Endothelial cell of umbilical vein (primary cell): Measurements from ENCODE around the gene SUGCT. TPM values are rescaled to one million over a fixed set of nuclear protein-coding genes. Genes with fewer than 3 reads are reported as not detected.

ENCODE experiments used
- BruUV-seq: library from RNA; stranded (reverse); fragments of 400-500 nt; replicated peaks from 2 replicates; lab custom pipeline; 2021; lab: Mats Ljungman, UMichigan
- CTCF ChIA-PET: fragments of 300-600, 350-600 bp; sonication (Branson Sonifier 250); formaldehyde crosslinking; loops from one replicate; lab custom pipeline; 2021; ENCODE audit warnings: antibody characterized with exemption, inconsistent platforms; lab: Charles Lee
- POLR2A ChIA-PET: fragments of 300-600, 350-600 bp; sonication (Branson Sonifier 250); formaldehyde crosslinking; loops from one replicate; lab custom pipeline; 2021; ENCODE audit warnings: antibody characterized with exemption, inconsistent platforms; lab: Charles Lee
- DNase-seq: peaks from one replicate; pipeline ENCODE4 v3.0.0-alpha.2; 2011; ENCODE audit warnings: low read depth, low spot score
- FAIRE-seq: peaks from 2 replicates; lab custom pipeline; 2011; peaks lifted over from hg19 to GRCh38; lab: Jason Lieb, UNC
- H2AFZ ChIP-seq: 2 replicates; pipeline ENCODE4 v1.6.0; 2012; ENCODE audit warnings: low read depth, low read length, control low read depth, inconsistent platforms
- H3K27ac ChIP-seq: 2 replicates; pipeline ENCODE4 v1.5.1; 2011; ENCODE audit warnings: low read depth, mild to moderate bottlenecking, control low read depth, low read length, moderate library complexity; ENCODE audit not compliant: insufficient read depth
- H3K27me3 ChIP-seq, 2 experiments: 2 replicates each; pipeline versions ENCODE4 v1.6.0 to v1.6.1; 2011; ENCODE audit warnings: low read length in 2 of 2, mixed read lengths in 1 of 2; ENCODE audit not compliant: control insufficient read depth in 2 of 2, insufficient read depth in 2 of 2
- H3K36me3 ChIP-seq, 2 experiments: 2 replicates in 1 of 2; 3 replicates in 1 of 2; pipeline ENCODE4 v1.5.1; 2011; ENCODE audit warnings: low read length in 2 of 2, mild to moderate bottlenecking in 1 of 2, moderate library complexity in 1 of 2; ENCODE audit not compliant: control insufficient read depth in 2 of 2, insufficient read depth in 2 of 2; ENCODE audit errors: extremely low read depth in 1 of 2
- H3K4me1 ChIP-seq: 3 replicates; pipeline ENCODE4 v1.5.1; 2011; ENCODE audit warnings: mild to moderate bottlenecking, low read length; ENCODE audit not compliant: control insufficient read depth, insufficient read depth; ENCODE audit errors: extremely low read depth
- H3K4me2 ChIP-seq: 2 replicates; pipeline ENCODE4 v1.6.1; 2011; ENCODE audit warnings: low read length, control low read depth, mixed read lengths; ENCODE audit not compliant: insufficient read depth
- H3K4me3 ChIP-seq, 3 experiments: fragments of 200-600 bp in 1 of 3; sonication (generic), shearing (Covaris generic) in 1 of 3; replicated peaks in 1 of 3; 2 replicates each; pipeline ENCODE4 v1.5.1; 2011 to 2016; ENCODE audit warnings: control low read depth in 3 of 3, low read length in 3 of 3, mild to moderate bottlenecking in 2 of 3, inconsistent platforms in 1 of 3, low read depth in 1 of 3, moderate library complexity in 1 of 3; ENCODE audit not compliant: insufficient read depth in 1 of 3
- H3K79me2 ChIP-seq: 2 replicates; pipeline ENCODE4 v1.6.0; 2012; ENCODE audit warnings: low read length, inconsistent platforms; ENCODE audit not compliant: control insufficient read depth, insufficient read depth
- H3K9ac ChIP-seq: replicated peaks from 2 replicates; pipeline ENCODE3; 2011; ENCODE audit warnings: low read length, control low read depth; ENCODE audit not compliant: insufficient read depth; ENCODE audit errors: extremely low read depth
- H3K9me1 ChIP-seq: replicated peaks from 3 replicates; pipeline ENCODE4 v1.6.0; 2011; ENCODE audit warnings: mild to moderate bottlenecking, low read length; ENCODE audit not compliant: control insufficient read depth, insufficient read depth; ENCODE audit errors: extremely low read depth
- H3K9me3 ChIP-seq: replicated peaks from 2 replicates; pipeline ENCODE4 v1.5.1; 2012; ENCODE audit warnings: low read length, inconsistent platforms; ENCODE audit not compliant: control insufficient read depth, insufficient read depth
- H4K20me1 ChIP-seq: replicated peaks from 2 replicates; pipeline ENCODE3; 2011; ENCODE audit warnings: mild to moderate bottlenecking, low read length; ENCODE audit not compliant: control insufficient read depth, insufficient read depth; ENCODE audit errors: extremely low read depth
- CTCF ChIP-seq, 2 donors: IDR thresholded peaks; 1 replicate in 1 of 2; 2 replicates in 1 of 2; pipeline ENCODE4 v1.5.1; 2011; ENCODE audit warnings: low read length in 2 of 2, mild to moderate bottlenecking in 2 of 2, moderate library complexity in 2 of 2, control low read depth in 1 of 2, inconsistent platforms in 1 of 2, low read depth in 1 of 2; ENCODE audit not compliant: insufficient read depth in 1 of 2; ENCODE audit errors: extremely low read depth in 1 of 2
- EZH2 ChIP-seq: IDR thresholded peaks from 2 replicates; pipeline ENCODE4 v1.6.1; 2012; ENCODE audit warnings: borderline replicate concordance, low read depth, mild to moderate bottlenecking, moderate library complexity, low read length, inconsistent platforms; ENCODE audit not compliant: severe bottlenecking
- FOS ChIP-seq: IDR thresholded peaks from 2 replicates; pipeline ENCODE4 v1.6.1; 2011; ENCODE audit warnings: mild to moderate bottlenecking, low read length, moderate library complexity, borderline replicate concordance; ENCODE audit not compliant: insufficient read depth
- GATA2 ChIP-seq: IDR thresholded peaks from 2 replicates; pipeline ENCODE4 v1.7.0; 2011; ENCODE audit warnings: low read depth, mild to moderate bottlenecking, moderate library complexity, mixed read lengths, low read length; ENCODE audit not compliant: insufficient read length, insufficient read depth
- JUN ChIP-seq: IDR thresholded peaks from 2 replicates; pipeline ENCODE4 v1.6.1; 2011; ENCODE audit warnings: borderline replicate concordance, low read depth; ENCODE audit not compliant: insufficient read length, insufficient read depth
- POLR2A ChIP-seq: IDR thresholded peaks from 2 replicates; pipeline ENCODE4 v1.6.1; 2012; ENCODE audit warnings: low read depth, mild to moderate bottlenecking, control low read depth, low read length
- POLR2AphosphoS5 ChIP-seq: IDR thresholded peaks from 2 replicates; pipeline ENCODE4 v1.6.1; 2012; ENCODE audit warnings: low read depth, mild to moderate bottlenecking, control low read depth, low read length, moderate library complexity; ENCODE audit not compliant: insufficient read depth
- dilution Hi-C: fragments of 300-500 bp; cut with MboI; formaldehyde crosslinking; loops from one replicate; pipeline ENCODE4 v1.15.0; 2019; ENCODE audit warnings: low sequenced_read_pairs; ENCODE audit not compliant: extremely low pct_ligation_motif_present
- intact Hi-C: fragments of 100-400 bp; cut with micrococcal nuclease; formaldehyde crosslinking; loops from one replicate; pipeline ENCODE4 v1.10.0; 2022
- polyA plus RNA-seq, 4 experiments: library from polyadenylated mRNA; depleted of rRNA in 3 of 4; stranded (reverse) in 3 of 4; unstranded in 1 of 4; fragments of >200 nt; gene quantifications; 2 replicates each; pipeline versions ENCODE4 v1.2.1 to v1.2.3, GENCODE V29; 2011 to 2012; ENCODE audit warnings: missing spikeins in 1 of 4
- total RNA-seq: library from RNA; stranded (reverse); gene quantifications from 2 replicates; pipeline ENCODE4 v1.2.3, GENCODE V29; 2021
- TF ChIP-seq, protein P1 (sequence below): IDR thresholded peaks from 2 replicates; pipeline ENCODE4 v1.6.1; 2011; ENCODE audit not compliant: insufficient read depth, insufficient read length

SUGCT gene
- total and polyA plus RNA-seq, 2 donors (not counting 3 experiments of a cell fraction or from before 2014, with no cell fraction given): 1.2 to 1.4 TPM

- H3K4me3 ChIP-seq: no peak overlapping the region
- H3K4me1 ChIP-seq: no peaks in the 10 kb centered on the region
- POLR2A ChIA-PET: no interaction called here
- no peak for DNase-seq
- H3K4me2 ChIP-seq: no peak overlapping the region
- no peaks in the 10 kb centered on the region for H3K27me3 ChIP-seq
- H3K9ac ChIP-seq: no peak overlapping the region
- dilution Hi-C loops: no loop called here
- no TSS peak for BruUV-seq
- H3K9me3 ChIP-seq: no peaks in the 10 kb centered on the region
- H3K27ac ChIP-seq: no peak overlapping the region
- no peaks in the 10 kb centered on the region for H3K36me3 ChIP-seq
- no peaks in the 10 kb centered on the region for H3K9me1 ChIP-seq
- FAIRE-seq: no peak
- CTCF ChIA-PET: interaction anchor here (1.6 kb wide), 1 partner anchor 415 kb away, joined by 4 read pairs; no protein-coding TSS in a partner anchor
- no peaks in the 10 kb centered on the region for H3K79me2 ChIP-seq
- H4K20me1 ChIP-seq: no peaks in the 10 kb centered on the region
- TF ChIP-seq JUN: no peak
- no peak for TF ChIP-seq CTCF (IDR thresholded peaks at IDR 0.05; ENCODE audit: extremely low read depth in 1 of 2, insufficient read depth in 1 of 2, low read depth in 1 of 2, low read length in 2 of 2)
- no peak for TF ChIP-seq POLR2A
- TF ChIP-seq, protein P1, sequence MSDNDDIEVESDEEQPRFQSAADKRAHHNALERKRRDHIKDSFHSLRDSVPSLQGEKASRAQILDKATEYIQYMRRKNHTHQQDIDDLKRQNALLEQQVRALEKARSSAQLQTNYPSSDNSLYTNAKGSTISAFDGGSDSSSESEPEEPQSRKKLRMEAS: no peak
- TF ChIP-seq FOS: no peak
- no peak for TF ChIP-seq POLR2AphosphoS5
- TF ChIP-seq EZH2: no peak
- TF ChIP-seq GATA2: no peak
- H2AFZ ChIP-seq: no peak overlapping the region
- intact Hi-C loops: no loop called here
Measured at GRCh38 chr7:40647719-40648118, 512.9 kb downstream of the SUGCT start.
